Right ventricle myocardium superior (tissue), 1 donor: Measurements from ENCODE around the gene LHCGR. TPM values are rescaled to one million over a fixed set of nuclear protein-coding genes. Genes with fewer than 3 reads are reported as not detected.
A peak's percentile ranks its signal among the peaks of the same experiment; 100 is the strongest.

Source experiments
- ATAC-seq: fragments of 200-7000 bp; cut with Tn5 transposase; one replicate; pipeline ENCODE4 v1.9.1; 2020; ENCODE audit warnings: mild to moderate bottlenecking; ENCODE audit not compliant: poor library complexity
- DNase-seq: peaks from one replicate; pipeline ENCODE4 v3.0.0-alpha.2; 2020
- intact Hi-C: fragments of 100-400 bp; cut with DNase I; formaldehyde crosslinking; loops from one replicate; pipeline ENCODE4 v1.11.2; 2022
- long read RNA-seq: library from polyadenylated mRNA; unstranded; transcript quantifications from one replicate; pipeline ENCODE4 v2.0.0, GENCODE V29; 2021
- total RNA-seq: library from RNA; stranded (reverse); fragmentation: NEBNext Ultra II Directional; extraction: Animal tissue kit (Norgen Biotek cat#: 25700); gene quantifications from one replicate; pipeline ENCODE4 v1.2.1, GENCODE V29; 2021
- donor health status: DM: no; HTN: yes; CAD: no; lungs with severe emphysema.

LHCGR gene
- total RNA-seq, result not detected
- long read RNA-seq, result 0 reads

GRCh38 chr2:48755473-48755872 lies at the start of gene LHCGR:
LHCGR (minus strand) TSS chr2:48755724; CDS start chr2:48755671, 53 bp downstream.
- ATAC-seq, result peak; percentile 73
- DNase-seq, result peak; percentile 60
- intact Hi-C loops, result no loop called here

- DNase-seq, result no peak
- intact Hi-C loops, result no loop called here
- ATAC-seq, result no peak
Measured at GRCh38 chr2:48799601-48800000, 44.1 kb upstream of the LHCGR start.

- ATAC-seq (no peak), DNase-seq (no peak)
- intact Hi-C loops, result no loop called here
Measured at GRCh38 chr2:48795065-48795464, 39.5 kb upstream of the LHCGR start.

GRCh38 chr2:48793671-48794070 lies 38.1 kb upstream of the LHCGR start:
- ATAC-seq (no peak), DNase-seq (no peak)
- intact Hi-C loops, result no loop called here

- intact Hi-C loops, result no loop called here
- DNase-seq (no peak), ATAC-seq (no peak)
Measured at GRCh38 chr2:48792030-48792429, 36.5 kb upstream of the LHCGR start.

GRCh38 chr2:48790407-48791170 lies 35.1 kb upstream of the LHCGR start:
- DNase-seq (no peak), ATAC-seq (no peak)
- intact Hi-C loops, result no loop called here

GRCh38 chr2:48787580-48787979 lies 32.1 kb upstream of the LHCGR start:
- DNase-seq (no peak), ATAC-seq (no peak)
- intact Hi-C loops, result no loop called here

- ATAC-seq (no peak), DNase-seq (no peak)
- intact Hi-C loops, result no loop called here
Measured at GRCh38 chr2:48781366-48781765, 25.8 kb upstream of the LHCGR start.

- intact Hi-C loops, result no loop called here
- DNase-seq (no peak), ATAC-seq (no peak)
Measured at GRCh38 chr2:48779019-48779716, 23.6 kb upstream of the LHCGR start.

- no peak for ATAC-seq
- intact Hi-C loops, result no loop called here
Measured at GRCh38 chr2:48774251-48774650, 18.7 kb upstream of the LHCGR start.

GRCh38 chr2:48771241-48772014 lies 15.9 kb upstream of the LHCGR start:
- DNase-seq, result no peak
- intact Hi-C loops, result no loop called here
- ATAC-seq, result no peak

More at GRCh38 chr2:48774251-48774650, 18.7 kb upstream of the LHCGR start:
- DNase-seq, result no peak

GRCh38 chr2:48770181-48770580 lies 14.7 kb upstream of the LHCGR start:
- ATAC-seq (no peak), DNase-seq (no peak)
- intact Hi-C loops, result no loop called here

- ATAC-seq, result no peak
- no peak for DNase-seq
- intact Hi-C loops, result no loop called here
Measured at GRCh38 chr2:48768669-48769068, 13.1 kb upstream of the LHCGR start.

- ATAC-seq (no peak), DNase-seq (peak; percentile 42)
- intact Hi-C loops, result no loop called here
Measured at GRCh38 chr2:48767330-48767729, 11.8 kb upstream of the LHCGR start.

- intact Hi-C loops, result no loop called here
- no peak for DNase-seq
Measured at GRCh38 chr2:48760826-48761225, 5.3 kb upstream of the LHCGR start.

GRCh38 chr2:48759682-48760081 lies 4.2 kb upstream of the LHCGR start:
- intact Hi-C loops, result no loop called here
- DNase-seq, result no peak
- ATAC-seq, result no peak

More at GRCh38 chr2:48760826-48761225, 5.3 kb upstream of the LHCGR start:
- ATAC-seq, result no peak

GRCh38 chr2:48756289-48756688 lies 765 bp upstream of the LHCGR start:
- intact Hi-C loops, result no loop called here

GRCh38 chr2:48754874-48755273 lies 650 bp downstream of the LHCGR start:
- DNase-seq (no peak), ATAC-seq (peak; percentile 39)
- intact Hi-C loops, result no loop called here

More at GRCh38 chr2:48756289-48756688, 765 bp upstream of the LHCGR start:
- ATAC-seq (no peak), DNase-seq (no peak)

- intact Hi-C loops, result no loop called here
- no peak for ATAC-seq
- no peak for DNase-seq
Measured at GRCh38 chr2:48753228-48753627, 2.3 kb downstream of the LHCGR start.
